CD14-positive monocyte (primary cell): ENCODE measurements around the gene CTDP1. TPM values are rescaled to one million over a fixed set of nuclear protein-coding genes. Genes with fewer than 3 reads are reported as not detected.

Experiments used
- DNase-seq, 3 donors: peaks; one replicate each; pipeline ENCODE4 v3.0.0-alpha.2; 2011 to 2022
- H2AFZ ChIP-seq: 2 replicates; pipeline ENCODE4 v1.6.0; 2012; ENCODE audit warnings: mild to moderate bottlenecking, low read depth, low read length, inconsistent platforms; ENCODE audit not compliant: insufficient read depth, poor library complexity, severe bottlenecking
- H3K27ac ChIP-seq, 2 donors: 1 replicate in 1 of 2; 2 replicates in 1 of 2; pipeline ENCODE4 v1.5.1; 2012 to 2013; ENCODE audit warnings: low read length in 2 of 2, control low read depth in 1 of 2, inconsistent platforms in 1 of 2, low read depth in 1 of 2, mild to moderate bottlenecking in 1 of 2
- H3K27me3 ChIP-seq, 2 donors: one replicate each; pipeline versions ENCODE4 v1.6.0 to v1.6.1; 2011 to 2013; ENCODE audit warnings: low read length in 2 of 2; ENCODE audit not compliant: control insufficient read depth in 2 of 2, insufficient read depth in 2 of 2
- H3K36me3 ChIP-seq, 2 donors: replicated peaks in 1 of 2; 1 replicate in 1 of 2; 2 replicates in 1 of 2; pipeline versions ENCODE4 v1.5.1 to v1.6.1; 2012 to 2013; ENCODE audit warnings: low read length in 2 of 2, control low read depth in 1 of 2, inconsistent platforms in 1 of 2, mild to moderate bottlenecking in 1 of 2; ENCODE audit not compliant: insufficient read depth in 2 of 2, control insufficient read depth in 1 of 2
- H3K4me1 ChIP-seq, 2 donors: 1 replicate in 1 of 2; 2 replicates in 1 of 2; pipeline versions ENCODE4 v1.5.1 to v1.6.1; 2012 to 2013; ENCODE audit warnings: low read length in 2 of 2, control low read depth in 1 of 2, inconsistent platforms in 1 of 2, mild to moderate bottlenecking in 1 of 2, moderate library complexity in 1 of 2; ENCODE audit not compliant: insufficient read depth in 2 of 2, control insufficient read depth in 1 of 2
- H3K4me2 ChIP-seq: replicated peaks from 2 replicates; pipeline ENCODE3; 2012; ENCODE audit warnings: low read length, moderate library complexity, mild to moderate bottlenecking; ENCODE audit not compliant: poor library complexity, severe bottlenecking; ENCODE audit errors: extremely low read depth
- H3K4me3 ChIP-seq, 3 experiments: fragments of 200-600 bp in 1 of 3; sonication (generic) in 1 of 3; replicated peaks in 1 of 3; 1 replicate in 2 of 3; 2 replicates in 1 of 3; pipeline ENCODE4 v1.5.1; 2011 to 2013; ENCODE audit warnings: low read length in 3 of 3, mild to moderate bottlenecking in 3 of 3, control low read depth in 2 of 3, low read depth in 2 of 3, inconsistent platforms in 1 of 3, moderate library complexity in 1 of 3
- H3K79me2 ChIP-seq: 2 replicates; pipeline ENCODE4 v1.6.0; 2012; ENCODE audit warnings: mild to moderate bottlenecking, control low read depth, inconsistent platforms, low read length, moderate library complexity; ENCODE audit not compliant: insufficient read depth
- H3K9ac ChIP-seq: 2 replicates; pipeline ENCODE4 v1.6.0; 2017; ENCODE audit warnings: low read length, mild to moderate bottlenecking; ENCODE audit not compliant: insufficient read depth, poor library complexity, severe bottlenecking
- H3K9me3 ChIP-seq, 2 donors: replicated peaks in 1 of 2; 1 replicate in 1 of 2; 2 replicates in 1 of 2; pipeline versions ENCODE4 v1.5.1 to v1.6.1; 2012 to 2013; ENCODE audit warnings: low read length in 2 of 2, control low read depth in 1 of 2; ENCODE audit not compliant: control insufficient read depth in 1 of 2, insufficient read depth in 1 of 2
- H4K20me1 ChIP-seq: 2 replicates; pipeline ENCODE4 v1.6.0; 2012; ENCODE audit warnings: mild to moderate bottlenecking, low read length, control low read depth, moderate library complexity; ENCODE audit not compliant: insufficient read depth
- H3K27ac Mint-ChIP-seq, 7 donors: one replicate each; pipeline ENCODE4 v1.8.0; 2020; ENCODE audit warnings: mild to moderate bottlenecking in 7 of 7, mixed read lengths in 7 of 7, moderate library complexity in 6 of 7, inconsistent platforms in 2 of 7
- H3K27me3 Mint-ChIP-seq, 3 donors: one replicate each; pipeline ENCODE4 v1.8.0; 2021 to 2022; ENCODE audit warnings: low read depth in 3 of 3, mild to moderate bottlenecking in 3 of 3, mixed read lengths in 3 of 3, moderate library complexity in 3 of 3, inconsistent platforms in 1 of 3
- H3K36me3 Mint-ChIP-seq, 2 donors: one replicate each; pipeline ENCODE4 v1.8.0; 2020; ENCODE audit warnings: mixed read lengths in 2 of 2, inconsistent platforms in 1 of 2, mild to moderate bottlenecking in 1 of 2
- H3K4me1 Mint-ChIP-seq: one replicate; pipeline ENCODE4 v1.8.0; 2020; ENCODE audit warnings: mild to moderate bottlenecking, mixed read lengths
- H3K4me3 Mint-ChIP-seq, 2 donors: one replicate each; pipeline ENCODE4 v1.8.0; 2020; ENCODE audit warnings: mild to moderate bottlenecking in 2 of 2, mixed read lengths in 2 of 2, moderate library complexity in 1 of 2
- H3K9me3 Mint-ChIP-seq, 7 donors: one replicate each; pipeline ENCODE4 v1.8.0; 2020 to 2022; ENCODE audit warnings: mixed read lengths in 7 of 7, mild to moderate bottlenecking in 6 of 7, moderate library complexity in 6 of 7, inconsistent platforms in 2 of 7
- WGBS: methylation state at CpG from one replicate; pipeline ENCODE4 v1.1.5; 2013; ENCODE audit warnings: missing lambda C conversion rate; ENCODE audit not compliant: insufficient coverage; 5-methylcytosine and 5-hydroxymethylcytosine counted together
- intact Hi-C, 2 donors: fragments of 100-400 bp; cut with micrococcal nuclease; formaldehyde crosslinking; loops; one replicate each; pipeline versions ENCODE4 v1.15.0 to v1.15.1; 2023
- polyA plus RNA-seq, 3 donors: library from polyadenylated mRNA; depleted of rRNA in 1 of 3; unstranded in 2 of 3; stranded (reverse) in 1 of 3; fragments of 300-500 nt in 2 of 3; fragments of >200 nt in 1 of 3; fragmentation: Illumina TruSeq in 2 of 3; gene quantifications; 1 replicate in 2 of 3; 2 replicates in 1 of 3; pipeline ENCODE4 v1.2.3, GENCODE V29; 2012 to 2021
- TF ChIP-seq, protein P1 (sequence below): fragments of 200-600 bp; IDR thresholded peaks from one replicate; pipeline ENCODE4 v1.8.0; 2022; ENCODE audit warnings: antibody characterized with exemption, mild to moderate bottlenecking

Gene CTDP1
- polyA plus RNA-seq, 3 donors, result 9.1 to 13.9 (median 9.1) TPM

DNA sequence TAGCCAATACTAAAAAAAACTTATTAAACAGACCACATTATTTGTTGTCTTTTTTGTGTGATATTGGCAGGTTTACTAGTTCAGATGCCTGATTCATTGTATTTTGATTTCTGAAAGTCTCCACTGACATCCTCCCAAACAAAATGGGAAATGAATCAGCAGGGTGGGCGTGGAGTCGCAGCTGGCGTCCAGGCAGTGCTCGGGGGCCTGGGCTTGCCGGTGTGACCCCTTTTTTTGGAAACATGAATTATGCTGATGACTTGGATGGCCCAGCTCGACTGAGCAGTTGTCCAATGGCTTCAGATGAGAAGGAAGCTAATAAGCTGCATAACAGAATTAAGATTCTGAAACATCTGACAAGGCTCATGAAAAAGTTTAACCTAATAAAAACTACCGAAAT, 116.4 kb downstream of the CTDP1 start:
- H3K4me1 ChIP-seq, result peaks cover 70 to 83% of the 10 kb centered on the region in 2 donors
- no peak for DNase-seq
- Mint-ChIP-seq H3K36me3 (peaks cover 10 to 18% of the 10 kb centered on the region in 2 donors), H3K4me1 (peaks cover 71% of the 10 kb centered on the region), H3K27ac (no peak overlapping the region), H3K27me3 (peaks cover 38 to 49% (median 45%) of the 10 kb centered on the region in 3 donors), H3K4me3 (peak overlapping the region in 1 of 2 donors; percentile 91), H3K9me3 (peaks cover 3 to 20% (median 9%) of the 10 kb centered on the region in 7 donors)
- H3K36me3 ChIP-seq, result no peaks in the 10 kb centered on the region
- H3K79me2 ChIP-seq, result no peaks in the 10 kb centered on the region
- peaks cover 0 to 9% of the 10 kb centered on the region in 2 donors for H3K9me3 ChIP-seq
- no peaks in the 10 kb centered on the region for H4K20me1 ChIP-seq
- peaks cover 22 to 40% of the 10 kb centered on the region in 2 donors for H3K27me3 ChIP-seq
- intact Hi-C loops, result loop anchor here (5.0 to 10.0 kb wide), 4 partner anchors 36 to 189 kb away; partner anchors contain the start of genes SLC66A2 (in 1 of the 2) and TXNL4A (in 1 of the 2)
- H2AFZ ChIP-seq, result no peak overlapping the region
- H3K4me3 ChIP-seq, result no peak overlapping the region
- no peak overlapping the region for H3K27ac ChIP-seq
- H3K9ac ChIP-seq, result no peak overlapping the region
- no peak overlapping the region for H3K4me2 ChIP-seq
- WGBS, result 2% methylated on average over 5 of the region's 7 CpGs
- TF ChIP-seq, protein P1, sequence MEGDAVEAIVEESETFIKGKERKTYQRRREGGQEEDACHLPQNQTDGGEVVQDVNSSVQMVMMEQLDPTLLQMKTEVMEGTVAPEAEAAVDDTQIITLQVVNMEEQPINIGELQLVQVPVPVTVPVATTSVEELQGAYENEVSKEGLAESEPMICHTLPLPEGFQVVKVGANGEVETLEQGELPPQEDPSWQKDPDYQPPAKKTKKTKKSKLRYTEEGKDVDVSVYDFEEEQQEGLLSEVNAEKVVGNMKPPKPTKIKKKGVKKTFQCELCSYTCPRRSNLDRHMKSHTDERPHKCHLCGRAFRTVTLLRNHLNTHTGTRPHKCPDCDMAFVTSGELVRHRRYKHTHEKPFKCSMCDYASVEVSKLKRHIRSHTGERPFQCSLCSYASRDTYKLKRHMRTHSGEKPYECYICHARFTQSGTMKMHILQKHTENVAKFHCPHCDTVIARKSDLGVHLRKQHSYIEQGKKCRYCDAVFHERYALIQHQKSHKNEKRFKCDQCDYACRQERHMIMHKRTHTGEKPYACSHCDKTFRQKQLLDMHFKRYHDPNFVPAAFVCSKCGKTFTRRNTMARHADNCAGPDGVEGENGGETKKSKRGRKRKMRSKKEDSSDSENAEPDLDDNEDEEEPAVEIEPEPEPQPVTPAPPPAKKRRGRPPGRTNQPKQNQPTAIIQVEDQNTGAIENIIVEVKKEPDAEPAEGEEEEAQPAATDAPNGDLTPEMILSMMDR, result no peak

DNA sequence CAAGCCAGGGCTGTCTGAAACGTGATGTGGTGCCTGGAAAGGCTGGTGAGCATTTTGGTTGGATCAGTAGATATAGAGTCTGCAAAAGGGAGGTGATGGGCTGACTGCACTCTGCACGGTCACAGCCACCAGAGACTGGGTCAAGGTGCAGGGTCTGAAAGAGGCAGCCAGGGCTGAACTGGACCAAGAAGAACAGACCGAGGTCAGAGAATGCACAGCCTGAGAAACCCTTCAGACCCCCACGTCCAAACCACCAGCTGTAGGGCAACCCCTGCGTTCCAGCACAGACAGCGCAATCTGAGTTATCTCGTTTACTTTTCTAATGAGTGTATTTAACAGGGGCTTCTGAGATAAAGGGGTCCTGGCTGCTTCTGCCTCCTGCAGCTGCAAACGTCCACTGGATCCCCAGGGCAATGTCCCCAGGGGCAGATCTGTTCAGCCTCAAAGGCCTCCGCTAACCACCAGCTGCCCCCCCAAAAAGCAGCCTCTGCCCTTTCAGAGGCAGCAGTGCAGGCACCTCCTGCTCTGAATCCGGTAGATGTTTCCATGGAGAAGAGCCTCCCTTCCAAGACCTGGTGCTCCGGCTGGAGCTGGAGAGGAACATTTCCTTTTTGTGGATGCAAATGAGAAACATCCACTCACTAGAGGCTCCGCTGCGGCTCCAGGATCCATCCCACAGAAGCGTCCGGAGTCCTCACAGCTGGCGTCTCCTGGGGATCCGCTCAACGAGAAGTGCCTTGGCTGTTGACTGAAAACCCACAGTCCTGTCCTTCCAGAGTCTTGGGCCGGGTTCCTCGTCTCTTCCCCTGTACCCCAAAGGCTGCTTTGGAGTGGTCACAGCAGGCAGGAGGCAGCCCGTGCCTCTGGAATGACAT, 117.2 kb downstream of the CTDP1 start:
- Histone ChIP-seq H3K4me2 (no peak overlapping the region), H3K9ac (no peak overlapping the region), H2AFZ (no peak overlapping the region), H3K36me3 (no peaks in the 10 kb centered on the region), H3K27ac (no peak overlapping the region), H3K9me3 (peaks cover 0 to 9% of the 10 kb centered on the region in 2 donors), H3K27me3 (peaks cover 22 to 40% of the 10 kb centered on the region in 2 donors), H4K20me1 (no peaks in the 10 kb centered on the region), H3K4me1 (peaks cover 62 to 75% of the 10 kb centered on the region in 2 donors), H3K4me3 (no peak overlapping the region), H3K79me2 (no peaks in the 10 kb centered on the region)
- Mint-ChIP-seq H3K4me1 (peaks cover 63% of the 10 kb centered on the region), H3K36me3 (peaks cover 10 to 18% of the 10 kb centered on the region in 2 donors), H3K4me3 (peak overlapping the region; percentile 66 to 91), H3K27ac (no peak overlapping the region), H3K27me3 (peaks cover 38 to 49% (median 45%) of the 10 kb centered on the region in 3 donors), H3K9me3 (peaks cover 3 to 20% (median 9%) of the 10 kb centered on the region in 7 donors)
- no peak for DNase-seq
- intact Hi-C loops, result loop anchor here (5.0 to 10.0 kb wide), 4 partner anchors 36 to 188 kb away; partner anchors contain the start of genes SLC66A2 (in 1 of the 2) and TXNL4A (in 1 of the 2)
- TF ChIP-seq, protein P1, result no peak
- 79% methylated on average over 19 of the region's 21 CpGs for WGBS
